ENCODE data around the gene AQP12A.

Gene AQP12A

GRCh38 chr2:240736281-240737250 lies 44.9 kb downstream of the AQP12A start:
- H3K27me3 ChIP-seq (ENCODE audit: control insufficient read depth, insufficient read depth, low read length): no peaks in the 10 kb centered on the region
- no peaks in the 10 kb centered on the region for H3K4me1 ChIP-seq (ENCODE audit: control insufficient read depth, insufficient read depth, low read length)
- no peak overlapping the region for H3K4me3 ChIP-seq (ENCODE audit: low read depth, low read length)
- no peak overlapping the region for H3K27ac ChIP-seq (ENCODE audit: low read depth, low read length)
- no peaks in the 10 kb centered on the region for H3K9me3 ChIP-seq (ENCODE audit: control insufficient read depth, insufficient read depth, low read length)
- H3K9ac ChIP-seq (ENCODE audit: low read depth, low read length): no peak overlapping the region
- H3K36me3 ChIP-seq (ENCODE audit: control insufficient read depth, insufficient read depth, low read length): peaks cover 85% of the 10 kb centered on the region

- H3K4me3 ChIP-seq (ENCODE audit: low read depth, low read length): no peak overlapping the region
- H3K27me3 ChIP-seq (ENCODE audit: control insufficient read depth, insufficient read depth, low read length): no peaks in the 10 kb centered on the region
- H3K9me3 ChIP-seq (ENCODE audit: control insufficient read depth, insufficient read depth, low read length): no peaks in the 10 kb centered on the region
- no peaks in the 10 kb centered on the region for H3K4me1 ChIP-seq (ENCODE audit: control insufficient read depth, insufficient read depth, low read length)
- H3K9ac ChIP-seq (ENCODE audit: low read depth, low read length): no peak overlapping the region
- H3K36me3 ChIP-seq (ENCODE audit: control insufficient read depth, insufficient read depth, low read length): peaks cover 94% of the 10 kb centered on the region
- no peak overlapping the region for H3K27ac ChIP-seq (ENCODE audit: low read depth, low read length)
These were observed 45.8 kb downstream of the AQP12A start for GRCh38 chr2:240737512-240737911.

- Histone ChIP-seq H3K9ac (ENCODE audit: low read depth, low read length) (no peak overlapping the region), H3K4me3 (ENCODE audit: low read depth, low read length) (no peak overlapping the region), H3K36me3 (ENCODE audit: control insufficient read depth, insufficient read depth, low read length) (peaks cover 97% of the 10 kb centered on the region), H3K4me1 (ENCODE audit: control insufficient read depth, insufficient read depth, low read length) (no peaks in the 10 kb centered on the region), H3K27ac (ENCODE audit: low read depth, low read length) (no peak overlapping the region), H3K27me3 (ENCODE audit: control insufficient read depth, insufficient read depth, low read length) (no peaks in the 10 kb centered on the region), H3K9me3 (ENCODE audit: control insufficient read depth, insufficient read depth, low read length) (no peaks in the 10 kb centered on the region)
These were observed 46.3 kb downstream of the AQP12A start for GRCh38 chr2:240737958-240738357.

- Histone ChIP-seq H3K36me3 (ENCODE audit: control insufficient read depth, insufficient read depth, low read length) (peaks cover 96% of the 10 kb centered on the region), H3K9ac (ENCODE audit: low read depth, low read length) (no peak overlapping the region), H3K9me3 (ENCODE audit: control insufficient read depth, insufficient read depth, low read length) (no peaks in the 10 kb centered on the region), H3K27me3 (ENCODE audit: control insufficient read depth, insufficient read depth, low read length) (no peaks in the 10 kb centered on the region), H3K27ac (ENCODE audit: low read depth, low read length) (no peak overlapping the region), H3K4me3 (ENCODE audit: low read depth, low read length) (no peak overlapping the region), H3K4me1 (ENCODE audit: control insufficient read depth, insufficient read depth, low read length) (no peaks in the 10 kb centered on the region)
These were observed 48.1 kb downstream of the AQP12A start for GRCh38 chr2:240739797-240740196.

GRCh38 chr2:240741091-240741490 lies 49.4 kb downstream of the AQP12A start:
- Histone ChIP-seq H3K9ac (ENCODE audit: low read depth, low read length) (no peak overlapping the region), H3K4me3 (ENCODE audit: low read depth, low read length) (no peak overlapping the region), H3K4me1 (ENCODE audit: control insufficient read depth, insufficient read depth, low read length) (no peaks in the 10 kb centered on the region), H3K36me3 (ENCODE audit: control insufficient read depth, insufficient read depth, low read length) (peaks cover 98% of the 10 kb centered on the region), H3K27ac (ENCODE audit: low read depth, low read length) (no peak overlapping the region), H3K27me3 (ENCODE audit: control insufficient read depth, insufficient read depth, low read length) (no peaks in the 10 kb centered on the region), H3K9me3 (ENCODE audit: control insufficient read depth, insufficient read depth, low read length) (no peaks in the 10 kb centered on the region)

- H3K27ac ChIP-seq (ENCODE audit: low read depth, low read length): no peak overlapping the region
- peaks cover 99% of the 10 kb centered on the region for H3K36me3 ChIP-seq (ENCODE audit: control insufficient read depth, insufficient read depth, low read length)
- no peak overlapping the region for H3K9ac ChIP-seq (ENCODE audit: low read depth, low read length)
- no peaks in the 10 kb centered on the region for H3K27me3 ChIP-seq (ENCODE audit: control insufficient read depth, insufficient read depth, low read length)
- no peaks in the 10 kb centered on the region for H3K4me1 ChIP-seq (ENCODE audit: control insufficient read depth, insufficient read depth, low read length)
- H3K4me3 ChIP-seq (ENCODE audit: low read depth, low read length): no peak overlapping the region
- no peaks in the 10 kb centered on the region for H3K9me3 ChIP-seq (ENCODE audit: control insufficient read depth, insufficient read depth, low read length)
These were observed 51.0 kb downstream of the AQP12A start for GRCh38 chr2:240742602-240743095.

GRCh38 chr2:240745456-240745855 lies 53.8 kb downstream of the AQP12A start:
- H3K4me3 ChIP-seq (ENCODE audit: low read depth, low read length): no peak overlapping the region
- no peaks in the 10 kb centered on the region for H3K27me3 ChIP-seq (ENCODE audit: control insufficient read depth, insufficient read depth, low read length)
- no peak overlapping the region for H3K27ac ChIP-seq (ENCODE audit: low read depth, low read length)
- H3K36me3 ChIP-seq (ENCODE audit: control insufficient read depth, insufficient read depth, low read length): peaks cover 98% of the 10 kb centered on the region
- no peak overlapping the region for H3K9ac ChIP-seq (ENCODE audit: low read depth, low read length)
- H3K9me3 ChIP-seq (ENCODE audit: control insufficient read depth, insufficient read depth, low read length): no peaks in the 10 kb centered on the region
- no peaks in the 10 kb centered on the region for H3K4me1 ChIP-seq (ENCODE audit: control insufficient read depth, insufficient read depth, low read length)

- H3K4me1 ChIP-seq (ENCODE audit: control insufficient read depth, insufficient read depth, low read length): no peaks in the 10 kb centered on the region
- no peaks in the 10 kb centered on the region for H3K27me3 ChIP-seq (ENCODE audit: control insufficient read depth, insufficient read depth, low read length)
- H3K36me3 ChIP-seq (ENCODE audit: control insufficient read depth, insufficient read depth, low read length): peaks cover 98% of the 10 kb centered on the region
These were observed 54.3 kb downstream of the AQP12A start for GRCh38 chr2:240745962-240746361.

GRCh38 chr2:240746671-240747070 lies 55.0 kb downstream of the AQP12A start:
- no peaks in the 10 kb centered on the region for H3K27me3 ChIP-seq (ENCODE audit: control insufficient read depth, insufficient read depth, low read length)
- peaks cover 97% of the 10 kb centered on the region for H3K36me3 ChIP-seq (ENCODE audit: control insufficient read depth, insufficient read depth, low read length)

More at GRCh38 chr2:240745962-240746361, 54.3 kb downstream of the AQP12A start:
- H3K27ac ChIP-seq (ENCODE audit: low read depth, low read length): no peak overlapping the region
- no peak overlapping the region for H3K4me3 ChIP-seq (ENCODE audit: low read depth, low read length)
- H3K9ac ChIP-seq (ENCODE audit: low read depth, low read length): no peak overlapping the region
- no peaks in the 10 kb centered on the region for H3K9me3 ChIP-seq (ENCODE audit: control insufficient read depth, insufficient read depth, low read length)

GRCh38 chr2:240747256-240747655 lies 55.6 kb downstream of the AQP12A start:
- Histone ChIP-seq H3K36me3 (ENCODE audit: control insufficient read depth, insufficient read depth, low read length) (peaks cover 97% of the 10 kb centered on the region), H3K4me3 (ENCODE audit: low read depth, low read length) (no peak overlapping the region), H3K4me1 (ENCODE audit: control insufficient read depth, insufficient read depth, low read length) (no peaks in the 10 kb centered on the region), H3K27ac (ENCODE audit: low read depth, low read length) (no peak overlapping the region), H3K27me3 (ENCODE audit: control insufficient read depth, insufficient read depth, low read length) (no peaks in the 10 kb centered on the region), H3K9me3 (ENCODE audit: control insufficient read depth, insufficient read depth, low read length) (no peaks in the 10 kb centered on the region), H3K9ac (ENCODE audit: low read depth, low read length) (no peak overlapping the region)

More at GRCh38 chr2:240746671-240747070, 55.0 kb downstream of the AQP12A start:
- H3K4me3 ChIP-seq (ENCODE audit: low read depth, low read length): no peak overlapping the region
- H3K9ac ChIP-seq (ENCODE audit: low read depth, low read length): no peak overlapping the region
- H3K4me1 ChIP-seq (ENCODE audit: control insufficient read depth, insufficient read depth, low read length): no peaks in the 10 kb centered on the region
- H3K27ac ChIP-seq (ENCODE audit: low read depth, low read length): no peak overlapping the region
- H3K9me3 ChIP-seq (ENCODE audit: control insufficient read depth, insufficient read depth, low read length): no peaks in the 10 kb centered on the region
